Measurements from ENCODE around the gene MAD1L1. TPM values are rescaled to one million over a fixed set of nuclear protein-coding genes. Genes with fewer than 3 reads are reported as not detected.

MAD1L1 gene
- total RNA-seq, 1 experiment from 2014 or later = 46.7 TPM

DNA sequence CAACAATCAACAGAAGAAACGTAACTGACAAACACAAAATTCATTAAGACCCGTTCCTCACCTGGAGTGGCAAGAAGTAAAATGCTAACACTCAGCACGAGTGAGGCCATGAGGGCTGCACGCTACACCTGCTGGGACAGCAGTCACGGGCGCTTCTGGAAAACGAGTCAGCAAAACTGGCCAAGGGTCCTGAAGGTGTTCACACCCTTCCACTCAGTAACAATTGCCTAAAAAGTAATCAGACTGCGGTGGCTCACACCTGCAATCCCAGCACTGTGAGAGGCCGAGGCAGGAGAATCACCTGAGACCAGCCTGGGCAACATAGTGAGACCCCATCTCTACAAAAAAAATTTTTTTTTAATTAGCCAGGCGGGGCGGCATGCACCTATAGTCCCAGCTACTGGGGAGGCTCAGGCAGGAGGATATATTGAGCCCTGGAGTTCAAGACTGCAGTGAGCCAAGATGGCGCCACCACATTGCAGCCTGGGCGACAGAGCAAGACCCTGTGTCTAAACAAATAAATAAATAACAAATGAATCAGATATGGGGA lies 199.1 kb downstream of the MAD1L1 start:
- ChIA-PET CTCF (no interaction called here), POLR2A (ENCODE audit: low non-redundant PET) (no interaction called here)
- DNase-seq (ENCODE audit: low spot score) = no peak
- H3K4me1 ChIP-seq (ENCODE audit: insufficient read depth, low read length, poor library complexity, severe bottlenecking) = peaks cover 44% of the 10 kb centered on the region
- H3K27me3 ChIP-seq (replicated peaks; ENCODE audit: insufficient read depth, low read depth, low read length, poor library complexity) = no peaks in the 10 kb centered on the region
- TF ChIP-seq EZH2 (IDR thresholded peaks at IDR 0.05; ENCODE audit: borderline replicate concordance, low read depth, low read length, poor library complexity, severe bottlenecking) = no peak
- TF ChIP-seq, protein P1, sequence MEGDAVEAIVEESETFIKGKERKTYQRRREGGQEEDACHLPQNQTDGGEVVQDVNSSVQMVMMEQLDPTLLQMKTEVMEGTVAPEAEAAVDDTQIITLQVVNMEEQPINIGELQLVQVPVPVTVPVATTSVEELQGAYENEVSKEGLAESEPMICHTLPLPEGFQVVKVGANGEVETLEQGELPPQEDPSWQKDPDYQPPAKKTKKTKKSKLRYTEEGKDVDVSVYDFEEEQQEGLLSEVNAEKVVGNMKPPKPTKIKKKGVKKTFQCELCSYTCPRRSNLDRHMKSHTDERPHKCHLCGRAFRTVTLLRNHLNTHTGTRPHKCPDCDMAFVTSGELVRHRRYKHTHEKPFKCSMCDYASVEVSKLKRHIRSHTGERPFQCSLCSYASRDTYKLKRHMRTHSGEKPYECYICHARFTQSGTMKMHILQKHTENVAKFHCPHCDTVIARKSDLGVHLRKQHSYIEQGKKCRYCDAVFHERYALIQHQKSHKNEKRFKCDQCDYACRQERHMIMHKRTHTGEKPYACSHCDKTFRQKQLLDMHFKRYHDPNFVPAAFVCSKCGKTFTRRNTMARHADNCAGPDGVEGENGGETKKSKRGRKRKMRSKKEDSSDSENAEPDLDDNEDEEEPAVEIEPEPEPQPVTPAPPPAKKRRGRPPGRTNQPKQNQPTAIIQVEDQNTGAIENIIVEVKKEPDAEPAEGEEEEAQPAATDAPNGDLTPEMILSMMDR (conservative IDR thresholded peaks at IDR 0.05; ENCODE audit: low read depth, low read length) = no peak
- no peak overlapping the region for H3K4me3 ChIP-seq (ENCODE audit: low read depth, low read length, poor library complexity, severe bottlenecking)
- no peaks in the 10 kb centered on the region for H3K36me3 ChIP-seq (ENCODE audit: insufficient read depth, low read length, poor library complexity, severe bottlenecking)
- H3K9me3 ChIP-seq (ENCODE audit: low read depth, low read length, poor library complexity, severe bottlenecking) = peaks cover 7% of the 10 kb centered on the region
- no peak overlapping the region for H3K27ac ChIP-seq (ENCODE audit: low read depth, low read length, poor library complexity, severe bottlenecking)
- no TSS peak for BruUV-seq (replicated peaks)
- intact Hi-C loops (cut with micrococcal nuclease; ENCODE audit: unreplicated experiment) = no loop called here

DNA sequence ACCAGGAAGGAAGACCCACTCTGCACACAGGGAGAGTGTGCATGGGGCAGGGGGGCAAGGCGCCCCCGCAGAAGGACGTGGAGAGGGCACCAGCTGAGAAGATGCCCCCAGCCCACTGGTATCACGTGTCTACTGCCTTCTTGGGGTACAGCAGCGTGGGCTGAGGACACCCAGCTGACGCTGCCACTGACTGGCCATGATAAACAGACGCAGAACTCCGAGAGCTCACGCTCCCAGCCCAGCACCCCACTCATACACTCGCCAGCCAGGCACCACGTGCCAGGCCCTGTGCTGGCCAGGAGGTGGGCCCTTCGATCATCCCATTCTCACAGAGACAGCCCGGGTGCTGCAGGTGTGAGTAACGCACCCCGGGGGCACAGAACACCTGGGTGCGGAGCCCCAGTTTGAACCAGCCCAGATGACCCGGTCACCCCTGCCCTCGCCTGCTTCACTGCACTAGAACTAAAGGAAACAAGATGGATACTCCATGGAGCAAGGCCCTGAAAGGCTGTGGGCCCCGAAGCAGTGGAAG lies 199.8 kb downstream of the MAD1L1 start:
- ChIA-PET POLR2A (ENCODE audit: low non-redundant PET) (no interaction called here), CTCF (no interaction called here)
- intact Hi-C loops (cut with micrococcal nuclease; ENCODE audit: unreplicated experiment) = no loop called here
- H3K27me3 ChIP-seq (replicated peaks; ENCODE audit: insufficient read depth, low read depth, low read length, poor library complexity) = no peaks in the 10 kb centered on the region
- no peak overlapping the region for H3K4me3 ChIP-seq (ENCODE audit: low read depth, low read length, poor library complexity, severe bottlenecking)
- H3K9me3 ChIP-seq (ENCODE audit: low read depth, low read length, poor library complexity, severe bottlenecking) = peaks cover 12% of the 10 kb centered on the region
- BruUV-seq (replicated peaks) = no TSS peak
- no peaks in the 10 kb centered on the region for H3K36me3 ChIP-seq (ENCODE audit: insufficient read depth, low read length, poor library complexity, severe bottlenecking)
- DNase-seq (ENCODE audit: low spot score) = no peak
- TF ChIP-seq, protein P1 (conservative IDR thresholded peaks at IDR 0.05; ENCODE audit: low read depth, low read length) = no peak
- TF ChIP-seq EZH2 (IDR thresholded peaks at IDR 0.05; ENCODE audit: borderline replicate concordance, low read depth, low read length, poor library complexity, severe bottlenecking) = no peak
- peaks cover 37% of the 10 kb centered on the region for H3K4me1 ChIP-seq (ENCODE audit: insufficient read depth, low read length, poor library complexity, severe bottlenecking)
- H3K27ac ChIP-seq (ENCODE audit: low read depth, low read length, poor library complexity, severe bottlenecking) = no peak overlapping the region

DNA sequence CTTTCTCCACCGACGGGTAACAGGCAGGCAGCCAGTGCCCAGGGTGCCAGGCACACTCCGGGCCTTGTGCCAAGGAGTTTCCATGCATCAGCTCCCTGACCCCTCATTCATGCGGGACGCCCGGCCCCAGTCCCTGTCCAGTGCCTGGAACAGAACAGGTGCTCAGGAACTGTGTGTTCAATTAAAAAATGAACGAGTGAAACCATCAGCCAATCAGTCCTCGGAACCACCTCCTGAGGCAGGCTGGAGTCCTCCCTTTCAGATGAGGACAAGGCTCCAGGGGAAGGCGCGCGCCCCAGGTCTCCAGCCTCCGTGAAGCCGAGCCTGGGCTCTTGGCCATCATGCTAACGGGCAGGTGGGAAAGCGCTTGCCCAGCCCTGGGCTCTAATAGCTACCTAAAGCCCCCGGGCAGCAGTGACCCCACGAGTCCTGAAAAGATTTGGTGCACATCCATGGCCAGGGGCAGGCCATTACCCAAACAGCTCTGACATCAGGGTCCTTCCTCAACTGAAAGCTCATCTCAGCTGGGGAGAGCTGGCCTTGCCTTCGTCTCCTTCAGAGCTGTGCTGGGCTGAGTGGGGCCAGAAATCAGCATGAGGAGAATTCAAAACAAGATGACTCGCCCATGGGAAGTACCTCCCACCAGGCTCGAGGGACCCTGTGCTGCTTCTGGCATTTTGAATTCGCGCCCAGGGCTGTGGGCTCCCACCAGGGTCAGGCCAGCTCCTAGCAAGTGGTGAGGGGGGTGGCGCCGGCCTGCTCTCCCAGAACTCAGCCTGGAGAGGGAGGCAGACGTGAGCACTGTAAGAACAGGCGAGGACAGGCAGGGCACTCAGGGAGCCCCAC lies 200.5 kb downstream of the MAD1L1 start:
- BruUV-seq (replicated peaks) = no TSS peak
- TF ChIP-seq, protein P1 (conservative IDR thresholded peaks at IDR 0.05; ENCODE audit: low read depth, low read length) = no peak
- no peak for TF ChIP-seq EZH2 (IDR thresholded peaks at IDR 0.05; ENCODE audit: borderline replicate concordance, low read depth, low read length, poor library complexity, severe bottlenecking)
- ChIA-PET CTCF (no interaction called here), POLR2A (ENCODE audit: low non-redundant PET) (no interaction called here)
- intact Hi-C loops (cut with micrococcal nuclease; ENCODE audit: unreplicated experiment) = no loop called here
- Histone ChIP-seq H3K27ac (ENCODE audit: low read depth, low read length, poor library complexity, severe bottlenecking) (no peak overlapping the region), H3K27me3 (replicated peaks; ENCODE audit: insufficient read depth, low read depth, low read length, poor library complexity) (no peaks in the 10 kb centered on the region), H3K36me3 (ENCODE audit: insufficient read depth, low read length, poor library complexity, severe bottlenecking) (no peaks in the 10 kb centered on the region), H3K4me3 (ENCODE audit: low read depth, low read length, poor library complexity, severe bottlenecking) (no peak overlapping the region), H3K4me1 (ENCODE audit: insufficient read depth, low read length, poor library complexity, severe bottlenecking) (peaks cover 30% of the 10 kb centered on the region), H3K9me3 (ENCODE audit: low read depth, low read length, poor library complexity, severe bottlenecking) (peaks cover 12% of the 10 kb centered on the region)
- no peak for DNase-seq (ENCODE audit: low spot score)
